ENCODE data around the gene TMEM114. TPM values are rescaled to one million over a fixed set of nuclear protein-coding genes. Genes with fewer than 3 reads are reported as not detected.

Gene TMEM114
- total RNA-seq (2022; extraction: Qiagen RNA extraction), result not detected in 5 replicates

GRCh38 chr16:8589900-8590688 is at the start of gene TMEM114:
TMEM114 (minus strand) TSS chr16:8590511; CDS start chr16:8589838, 673 bp downstream.

GRCh38 chr16:8621572-8622314 is 31.4 kb upstream of the TMEM114 start, which contains the start of gene METTL22:
METTL22 (plus strand) TSS chr16:8621698; CDS start chr16:8625666, 3,968 bp downstream.

Other genes with a start within 250 kb of the TMEM114 start
- gene METTL22, start 31.2 kb upstream of the TMEM114 start, total RNA-seq (2022; extraction: Qiagen RNA extraction), result 21.4 to 25.7 TPM (median 24.4 TPM) in 5 replicates
- gene ABAT, start 84.1 kb upstream of the TMEM114 start, total RNA-seq (2022; extraction: Qiagen RNA extraction), result 0.20 to 0.30 TPM (median 0.26 TPM) in 5 replicates
- 13.0 to 14.9 TPM (median 13.7 TPM) in 5 replicates for gene TMEM186, start 207.1 kb upstream of the TMEM114 start, total RNA-seq (2022; extraction: Qiagen RNA extraction)
- gene PMM2, start 207.3 kb upstream of the TMEM114 start, total RNA-seq (2022; extraction: Qiagen RNA extraction), result 90.0 to 110 TPM (median 94.2 TPM) in 5 replicates

All from A549 treated with Hydrocortisone at 1 μM for 4 hours (cell line).